ENCODE results near the gene ATXN1L. TPM values are rescaled to one million over a fixed set of nuclear protein-coding genes. Genes with fewer than 3 reads are reported as not detected.
A peak's percentile ranks its signal among the peaks of the same experiment; 100 is the strongest.
"Not testable (repeated sequence)": the region's sequence is repeated elsewhere in the genome, so short reads cannot be mapped to it uniquely, and the experiment has no call there.

Gene ATXN1L, protein sequence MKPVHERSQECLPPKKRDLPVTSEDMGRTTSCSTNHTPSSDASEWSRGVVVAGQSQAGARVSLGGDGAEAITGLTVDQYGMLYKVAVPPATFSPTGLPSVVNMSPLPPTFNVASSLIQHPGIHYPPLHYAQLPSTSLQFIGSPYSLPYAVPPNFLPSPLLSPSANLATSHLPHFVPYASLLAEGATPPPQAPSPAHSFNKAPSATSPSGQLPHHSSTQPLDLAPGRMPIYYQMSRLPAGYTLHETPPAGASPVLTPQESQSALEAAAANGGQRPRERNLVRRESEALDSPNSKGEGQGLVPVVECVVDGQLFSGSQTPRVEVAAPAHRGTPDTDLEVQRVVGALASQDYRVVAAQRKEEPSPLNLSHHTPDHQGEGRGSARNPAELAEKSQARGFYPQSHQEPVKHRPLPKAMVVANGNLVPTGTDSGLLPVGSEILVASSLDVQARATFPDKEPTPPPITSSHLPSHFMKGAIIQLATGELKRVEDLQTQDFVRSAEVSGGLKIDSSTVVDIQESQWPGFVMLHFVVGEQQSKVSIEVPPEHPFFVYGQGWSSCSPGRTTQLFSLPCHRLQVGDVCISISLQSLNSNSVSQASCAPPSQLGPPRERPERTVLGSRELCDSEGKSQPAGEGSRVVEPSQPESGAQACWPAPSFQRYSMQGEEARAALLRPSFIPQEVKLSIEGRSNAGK
- polyA plus RNA-seq (ENCODE audit: insufficient read length in 3 of 3), result 10 to 100 TPM; 34.9 to 36.6 (median 35.5) TPM
- long read RNA-seq, donor 1, full-length matches to known transcripts, result 5 of 5 reads
- long read RNA-seq, donor 1, partial matches to known transcripts, result 0 of 5 reads
- long read RNA-seq, donor 1, other reads (novel, unspliced or antisense), result 0 of 5 reads
- long read RNA-seq, donor 2, full-length matches to known transcripts, result 11 of 11 reads
- long read RNA-seq, donor 2, partial matches to known transcripts, result 0 of 11 reads
- long read RNA-seq, donor 2, other reads (novel, unspliced or antisense), result 0 of 11 reads
- long read RNA-seq, donor 3, full-length matches to known transcripts, result 13 of 13 reads
- long read RNA-seq, donor 3, partial matches to known transcripts, result 0 of 13 reads
- long read RNA-seq, donor 3, other reads (novel, unspliced or antisense), result 0 of 13 reads
- long read RNA-seq, donor 4, full-length matches to known transcripts, result 11 of 11 reads
- long read RNA-seq, donor 4, partial matches to known transcripts, result 0 of 11 reads
- long read RNA-seq, donor 4, other reads (novel, unspliced or antisense), result 0 of 11 reads
- long read RNA-seq, donor 5, result 0 reads
- long read RNA-seq, donor 6, full-length matches to known transcripts, result 8 of 8 reads
- long read RNA-seq, donor 6, partial matches to known transcripts, result 0 of 8 reads
- long read RNA-seq, donor 6, other reads (novel, unspliced or antisense), result 0 of 8 reads
- long read RNA-seq, donor 7, full-length matches to known transcripts, result 6 of 6 reads
- long read RNA-seq, donor 7, partial matches to known transcripts, result 0 of 6 reads
- long read RNA-seq, donor 7, other reads (novel, unspliced or antisense), result 0 of 6 reads
- long read RNA-seq, donor 8, result 0 reads
- long read RNA-seq, donor 9, full-length matches to known transcripts, result 13 of 13 reads
- long read RNA-seq, donor 9, partial matches to known transcripts, result 0 of 13 reads
- long read RNA-seq, donor 9, other reads (novel, unspliced or antisense), result 0 of 13 reads
- long read RNA-seq, donor 10, full-length matches to known transcripts, result 10 of 10 reads
- long read RNA-seq, donor 10, partial matches to known transcripts, result 0 of 10 reads
- long read RNA-seq, donor 10, other reads (novel, unspliced or antisense), result 0 of 10 reads
- long read RNA-seq, donor 11, full-length matches to known transcripts, result 7 of 7 reads
- long read RNA-seq, donor 11, partial matches to known transcripts, result 0 of 7 reads
- long read RNA-seq, donor 11, other reads (novel, unspliced or antisense), result 0 of 7 reads
- long read RNA-seq, donor 12, full-length matches to known transcripts, result 3 of 3 reads
- long read RNA-seq, donor 12, partial matches to known transcripts, result 0 of 3 reads
- long read RNA-seq, donor 12, other reads (novel, unspliced or antisense), result 0 of 3 reads
- long read RNA-seq, donor 13, result 0 reads
- long read RNA-seq, donor 14, full-length matches to known transcripts, result 3 of 3 reads
- long read RNA-seq, donor 14, partial matches to known transcripts, result 0 of 3 reads
- long read RNA-seq, donor 14, other reads (novel, unspliced or antisense), result 0 of 3 reads
- long read RNA-seq, donor 15, full-length matches to known transcripts, result 6 of 6 reads
- long read RNA-seq, donor 15, partial matches to known transcripts, result 0 of 6 reads
- long read RNA-seq, donor 15, other reads (novel, unspliced or antisense), result 0 of 6 reads
- long read RNA-seq, donor 16, full-length matches to known transcripts, result 34 of 75 reads
- long read RNA-seq, donor 16, partial matches to known transcripts, result 41 of 75 reads
- long read RNA-seq, donor 16, other reads (novel, unspliced or antisense), result 0 of 75 reads

DNA sequence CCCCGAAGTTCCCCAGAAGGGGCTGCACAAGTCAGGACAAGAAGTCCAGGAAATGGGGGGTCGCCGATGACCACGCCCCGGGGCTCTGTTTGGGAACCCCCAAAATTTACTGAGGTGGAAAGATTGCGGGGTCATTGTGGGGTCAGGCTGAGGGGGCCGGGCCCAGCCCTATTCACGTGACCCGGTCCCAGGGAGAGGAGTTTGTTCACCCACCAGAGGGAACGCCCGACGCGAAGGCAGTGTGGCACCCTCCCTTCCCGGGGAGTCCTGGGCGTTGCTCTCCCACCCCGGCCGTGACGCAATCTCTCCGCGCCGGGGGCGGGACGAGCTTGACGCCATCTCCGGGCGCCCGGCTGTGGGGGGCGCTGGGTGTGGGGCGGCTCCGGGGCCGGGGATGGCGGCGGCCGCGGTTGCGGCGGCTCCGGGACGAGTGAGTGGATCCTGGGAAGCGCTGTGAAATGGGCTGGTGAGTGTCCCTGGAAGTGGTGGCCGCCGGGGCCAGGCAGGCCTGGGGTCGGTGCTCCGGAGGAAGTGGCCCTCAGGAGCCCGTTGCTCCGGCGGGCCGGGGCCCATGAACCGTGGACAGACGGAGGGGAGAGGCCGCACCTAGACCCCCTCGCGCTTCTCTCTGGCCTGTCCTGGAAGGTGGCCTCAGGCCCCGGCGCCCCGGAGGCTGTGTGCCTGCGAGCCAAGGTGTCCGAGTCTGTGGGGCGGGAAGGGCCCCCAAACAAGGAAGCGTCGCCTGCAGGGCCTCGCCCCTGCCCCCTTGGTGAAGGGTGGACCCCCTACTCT is at the start of gene ATXN1L:
TSS of gene ATXN1L (plus strand) at position 338 of the 792 bp plus-strand sequence. CDS start 3,765 bp downstream, outside the sequence.
- DNase-seq (ENCODE audit: extremely low read depth in 1 of 11, low read depth in 9 of 11, low spot score in 4 of 11), result peak; percentile 56 to 92 (median 83)

DNA sequence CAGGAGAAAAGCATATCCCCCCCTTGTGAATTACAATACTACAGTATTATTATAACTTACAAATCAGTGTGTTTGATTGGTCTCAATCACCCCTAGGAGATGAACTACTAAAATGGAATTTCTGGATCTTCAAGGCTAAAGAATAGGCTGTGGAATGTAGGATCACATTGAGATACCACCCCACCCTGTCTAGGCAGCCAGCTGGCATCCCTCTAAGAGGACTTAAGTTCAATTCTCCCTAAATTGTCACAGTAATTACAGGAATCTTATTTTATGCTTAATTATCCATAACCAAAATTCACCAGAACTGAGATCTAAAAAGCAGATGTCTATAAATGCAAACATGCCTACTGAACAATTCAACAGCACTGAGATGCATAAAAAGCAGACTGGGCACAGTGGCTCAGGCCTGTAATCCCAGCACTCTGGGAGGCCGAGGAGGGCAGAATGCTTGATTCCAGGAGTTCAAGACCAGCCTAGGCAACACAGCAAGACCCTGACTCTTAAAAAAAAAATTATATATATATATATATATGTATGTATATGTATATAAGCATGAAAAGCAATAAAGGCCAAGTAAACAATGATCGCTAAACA is 49.2 kb upstream of the ATXN1L start:
- no peak for DNase-seq (ENCODE audit: extremely low read depth in 1 of 11, low read depth in 9 of 11, low spot score in 4 of 11)

DNA sequence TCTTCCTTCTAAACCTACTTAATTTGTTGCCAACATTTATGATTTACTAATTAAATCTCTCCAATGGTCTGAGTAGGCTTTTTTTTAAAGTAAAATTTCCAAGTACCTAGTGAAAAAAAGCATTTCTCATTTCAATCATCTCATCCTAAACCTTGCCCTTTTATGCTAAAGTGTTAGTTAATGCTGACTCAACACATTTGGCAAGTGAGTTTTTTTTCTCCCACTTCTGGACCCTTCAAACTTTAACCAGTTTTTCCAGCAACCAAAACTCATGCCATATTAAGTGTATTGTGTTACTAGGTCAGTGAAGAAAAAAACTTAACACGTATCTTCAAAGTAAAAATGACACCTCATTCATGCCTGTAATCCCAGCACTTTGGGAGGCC is 42.5 kb upstream of the ATXN1L start:
- no peak for DNase-seq (ENCODE audit: extremely low read depth in 1 of 11, low read depth in 9 of 11, low spot score in 4 of 11)

- DNase-seq (ENCODE audit: extremely low read depth in 1 of 11, low read depth in 9 of 11, low spot score in 4 of 11), result peak in 3 of 11 donors; percentile 13 to 23 (median 17)
Observed at GRCh38 chr16:71807905-71808592, 37.7 kb upstream of the ATXN1L start.

GRCh38 chr16:71808593-71809459 is 37.0 kb upstream of the ATXN1L start, which contains the start of gene AP1G1:
Gene AP1G1, minus strand, starts transcription at chr16:71808834. Its CDS starts 19,355 bp downstream, at chr16:71789479.
- peak; percentile 92 to 98 (median 97) for DNase-seq (ENCODE audit: extremely low read depth in 1 of 11, low read depth in 9 of 11, low spot score in 4 of 11)

DNA sequence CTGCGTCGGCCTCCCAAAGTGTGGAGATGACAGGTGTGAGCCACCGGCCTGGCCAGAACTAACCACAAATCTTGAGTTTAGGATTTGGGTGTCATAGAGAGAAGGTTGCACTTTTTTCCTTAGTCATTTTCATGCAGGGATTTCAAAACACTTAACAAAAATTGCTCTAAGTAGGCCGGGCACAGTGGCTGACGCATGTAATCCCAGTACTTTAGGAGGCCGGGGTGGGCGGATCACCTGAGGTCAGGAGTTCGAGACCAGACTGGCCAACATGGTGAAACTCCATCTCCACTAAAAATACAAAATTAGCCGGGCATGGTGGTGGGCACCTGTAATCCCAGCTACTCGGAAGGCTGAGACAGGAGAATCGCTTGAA is 35.6 kb upstream of the ATXN1L start:
- DNase-seq (ENCODE audit: extremely low read depth in 1 of 11, low read depth in 9 of 11, low spot score in 4 of 11), result not testable (repeated sequence)

DNA sequence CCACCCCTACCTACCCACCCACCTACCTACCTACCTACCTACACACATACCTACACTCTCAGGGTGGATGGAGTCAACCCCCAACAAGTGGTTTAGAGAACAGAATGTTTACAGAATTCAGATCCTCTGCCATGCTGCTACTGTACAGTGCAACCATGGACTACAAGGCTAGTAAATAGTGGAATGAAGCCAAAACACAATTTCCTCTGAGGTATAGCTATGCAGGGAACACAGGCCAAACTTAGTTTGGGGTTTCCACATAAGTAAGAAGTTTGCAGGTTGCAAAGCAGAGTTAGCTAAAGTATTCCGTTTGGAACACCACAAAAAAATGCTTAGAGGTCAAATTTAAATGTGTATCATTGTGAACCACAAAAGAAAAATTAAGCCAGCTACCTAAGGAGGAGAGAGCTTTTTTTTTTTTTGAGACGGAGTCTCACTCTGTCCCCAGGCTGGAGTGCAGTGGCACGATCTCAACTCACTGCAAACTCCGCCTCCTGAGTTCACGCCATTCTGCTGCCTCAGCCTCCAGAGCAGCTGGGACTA is 34.4 kb upstream of the ATXN1L start:
- no peak for DNase-seq (ENCODE audit: extremely low read depth in 1 of 11, low read depth in 9 of 11, low spot score in 4 of 11)

- DNase-seq (ENCODE audit: extremely low read depth in 1 of 11, low read depth in 9 of 11, low spot score in 4 of 11), result not testable (repeated sequence)
Observed at GRCh38 chr16:71817155-71817500, 28.6 kb upstream of the ATXN1L start.

- no peak for DNase-seq (ENCODE audit: extremely low read depth in 1 of 11, low read depth in 9 of 11, low spot score in 4 of 11)
Observed at GRCh38 chr16:71826533-71827017, 19.2 kb upstream of the ATXN1L start.

- DNase-seq (ENCODE audit: extremely low read depth in 1 of 11, low read depth in 9 of 11, low spot score in 4 of 11), result no peak
Observed at GRCh38 chr16:71830359-71830758, 15.4 kb upstream of the ATXN1L start.

DNA sequence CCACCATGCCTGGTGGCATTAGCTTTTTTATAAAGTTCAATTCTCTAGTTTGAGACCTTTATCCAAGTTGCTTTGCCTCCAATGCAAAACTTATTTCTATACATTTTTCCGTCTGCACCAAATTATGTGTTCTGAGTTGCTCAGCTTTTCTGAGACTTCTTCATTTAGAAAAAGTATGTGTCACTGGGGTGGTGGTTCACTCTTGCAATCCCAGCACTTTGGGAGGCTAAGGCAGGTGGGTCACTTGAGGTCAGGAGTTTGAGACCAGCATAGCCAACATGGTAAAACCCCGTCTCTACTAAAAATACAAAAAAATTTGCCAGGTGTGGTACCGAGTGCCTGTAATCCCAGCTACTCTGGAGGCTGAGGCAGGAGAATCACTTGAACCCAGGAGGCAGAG is 14.1 kb upstream of the ATXN1L start:
- not testable (repeated sequence) for DNase-seq (ENCODE audit: extremely low read depth in 1 of 11, low read depth in 9 of 11, low spot score in 4 of 11)

DNA sequence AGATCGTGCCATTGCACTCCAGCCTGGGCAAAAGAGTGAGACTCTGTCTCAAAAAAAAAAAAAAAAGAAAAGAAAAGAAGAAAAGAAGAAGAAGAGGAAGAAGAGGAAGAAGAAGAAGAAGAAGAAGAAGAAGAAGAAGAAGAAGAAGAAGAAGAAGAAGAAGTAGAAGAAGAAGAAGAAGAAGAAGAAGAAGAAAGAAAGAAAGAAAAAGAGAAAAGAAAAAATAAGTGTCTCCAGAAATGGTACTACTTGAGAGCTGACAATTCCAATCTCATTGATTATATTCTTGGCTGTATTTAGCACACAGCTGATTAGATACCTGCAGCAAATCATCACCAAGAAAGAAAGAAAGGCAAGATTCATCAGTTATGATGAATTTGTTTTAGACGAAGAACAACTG is 13.7 kb upstream of the ATXN1L start:
- DNase-seq (ENCODE audit: extremely low read depth in 1 of 11, low read depth in 9 of 11, low spot score in 4 of 11), result not testable (repeated sequence)

- no peak for DNase-seq (ENCODE audit: extremely low read depth in 1 of 11, low read depth in 9 of 11, low spot score in 4 of 11)
Observed at GRCh38 chr16:71834291-71834690, 11.5 kb upstream of the ATXN1L start.

DNA sequence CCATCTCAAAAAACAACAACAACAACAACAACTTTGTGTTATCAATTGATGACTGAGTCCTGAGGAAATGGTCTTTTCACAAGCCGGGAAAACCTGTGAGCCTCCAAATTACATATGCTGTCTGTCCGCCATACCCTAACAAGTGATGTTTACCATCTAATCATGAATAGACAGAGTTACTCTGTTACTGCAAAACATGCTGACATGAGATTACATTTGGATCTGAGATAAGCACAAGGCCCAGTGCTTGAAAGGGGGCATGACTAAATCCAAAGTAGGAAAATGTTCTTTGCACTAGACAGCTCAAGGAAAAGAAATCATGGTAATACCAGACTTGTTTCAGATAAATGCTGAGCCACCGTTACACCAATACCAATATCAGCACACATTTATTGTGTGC is 8.6 kb upstream of the ATXN1L start:
- DNase-seq (ENCODE audit: extremely low read depth in 1 of 11, low read depth in 9 of 11, low spot score in 4 of 11), result no peak
